Activated naive CD4-positive, alpha-beta T cell treated with anti-CD3 and anti-CD28 coated beads, Interleukin-2, amount 50 U/mL, for 16 hours (primary cell): ENCODE data around the gene EMILIN3.

ENCODE experiments used
- DNase-seq: peaks from one replicate; pipeline ENCODE4 v3.0.0-alpha.2; 2020

Gene EMILIN3

GRCh38 chr20:41366546-41367392 is at the start of gene EMILIN3:
Gene EMILIN3, minus strand, starts transcription at chr20:41366818. Its CDS starts 184 bp downstream, at chr20:41366634.
- no peak for DNase-seq

DNA sequence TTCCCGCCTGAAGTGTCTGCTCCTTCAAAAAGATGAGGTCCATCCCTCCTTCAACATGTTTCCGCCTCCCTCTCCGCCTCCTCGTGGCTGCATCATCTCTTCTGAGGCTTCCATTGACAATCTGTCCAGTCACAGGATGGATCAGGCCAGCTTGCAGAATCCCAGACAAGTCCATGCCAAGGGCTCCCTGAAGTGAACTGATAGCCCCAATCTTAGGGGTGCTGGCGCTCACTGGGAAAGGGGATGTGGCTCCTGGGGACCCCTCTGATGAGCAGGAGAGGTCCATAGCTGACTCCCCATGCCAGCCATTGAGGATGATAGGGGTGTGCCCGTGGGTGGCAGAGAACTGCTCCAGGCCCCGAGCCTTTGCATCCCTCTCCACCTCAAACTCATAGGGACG is 48.6 kb upstream of the EMILIN3 start:
- no peak for DNase-seq

- no peak for DNase-seq
These were observed 46.6 kb upstream of the EMILIN3 start for GRCh38 chr20:41413169-41413568.

DNA sequence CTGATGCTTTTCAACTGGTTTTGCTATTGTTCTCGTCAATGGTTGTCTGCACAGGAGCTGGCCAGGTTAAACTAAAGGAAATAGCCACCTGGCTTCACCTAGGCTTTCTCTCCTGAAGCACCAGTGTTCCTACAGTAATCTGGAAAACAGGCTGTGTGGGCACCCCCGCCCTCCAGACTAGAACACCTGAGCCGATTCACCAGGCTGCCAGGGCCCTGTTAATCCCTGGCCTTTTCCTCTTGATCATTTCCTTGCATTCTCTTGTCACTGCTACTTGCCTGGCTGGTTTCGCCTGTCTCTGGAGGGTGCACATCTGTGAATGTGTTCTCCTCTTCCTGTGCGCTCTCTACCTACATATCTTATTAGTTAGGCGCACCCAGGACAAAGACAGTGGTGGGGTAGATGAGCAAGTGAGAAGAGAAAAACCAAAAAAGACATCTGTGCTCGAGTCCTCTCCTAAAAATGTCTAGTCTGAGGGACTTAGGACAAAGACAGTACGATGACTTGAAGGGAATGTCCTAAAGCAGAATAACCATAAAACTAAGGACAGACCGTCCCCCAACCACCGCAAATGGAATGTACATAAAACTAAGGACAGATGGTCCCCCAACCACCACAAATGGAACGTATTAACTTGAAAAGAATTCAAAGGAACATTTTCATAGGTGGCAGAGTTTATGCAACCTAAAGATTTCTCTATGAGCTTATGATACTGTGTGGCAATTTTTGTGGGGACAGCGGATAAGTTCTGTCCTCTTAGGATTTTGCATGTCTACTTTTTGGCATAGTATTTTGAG is 45.9 kb upstream of the EMILIN3 start:
- no peak for DNase-seq

GRCh38 chr20:41411391-41411847 is 44.8 kb upstream of the EMILIN3 start:
- no peak for DNase-seq

DNA sequence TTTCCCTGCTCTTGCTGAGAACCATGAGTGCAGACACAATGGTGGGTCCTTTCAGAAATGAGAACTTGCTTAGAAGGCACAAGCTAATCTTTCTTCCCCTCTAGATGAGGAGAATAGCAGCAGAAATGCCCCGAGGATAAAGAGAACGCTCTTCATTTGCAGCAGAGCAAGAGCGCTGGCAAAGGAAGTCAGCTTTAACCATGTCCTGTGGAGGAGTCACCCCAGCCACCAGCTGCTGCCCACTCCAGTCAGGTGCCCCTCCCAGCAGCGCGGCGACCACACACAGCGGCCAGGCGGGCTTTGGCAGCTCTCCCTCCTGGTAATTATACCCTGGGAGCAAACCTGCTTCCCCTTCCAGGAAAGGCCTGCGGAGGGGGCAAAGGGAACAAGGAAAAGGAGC is 42.4 kb upstream of the EMILIN3 start:
- no peak for DNase-seq

DNA sequence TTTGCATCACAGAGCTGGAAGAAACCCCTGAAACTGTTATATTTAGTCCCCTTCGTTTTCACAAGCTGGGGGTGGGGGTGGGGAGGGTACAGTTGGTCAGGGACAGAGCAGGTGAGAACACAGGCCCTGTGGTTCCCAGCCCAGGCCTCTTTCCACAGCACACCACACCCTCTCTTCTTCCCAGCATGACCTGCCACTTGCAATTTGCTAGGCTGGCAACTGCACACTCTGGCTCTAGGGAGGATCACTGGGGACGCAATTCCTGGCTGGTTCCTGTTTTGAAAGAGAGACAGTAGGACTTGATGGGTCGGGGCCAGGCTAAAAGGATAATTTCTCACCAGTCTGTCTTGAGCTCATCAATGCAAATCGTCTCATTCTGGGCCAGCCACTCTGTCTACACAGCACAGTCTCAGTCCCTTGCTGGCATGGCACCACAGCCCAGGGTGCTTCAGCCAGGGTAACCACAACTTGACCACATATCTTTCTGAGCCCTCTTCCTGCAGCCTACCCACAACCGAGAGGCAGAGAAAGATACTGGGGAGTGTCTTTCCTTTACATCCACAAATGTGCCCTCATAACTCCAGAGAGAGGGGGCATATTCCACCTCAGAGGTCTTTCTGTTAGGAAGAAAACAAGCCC is 41.7 kb upstream of the EMILIN3 start:
- no peak for DNase-seq

- no peak for DNase-seq
These were observed 41.0 kb upstream of the EMILIN3 start for GRCh38 chr20:41407607-41408006.

DNA sequence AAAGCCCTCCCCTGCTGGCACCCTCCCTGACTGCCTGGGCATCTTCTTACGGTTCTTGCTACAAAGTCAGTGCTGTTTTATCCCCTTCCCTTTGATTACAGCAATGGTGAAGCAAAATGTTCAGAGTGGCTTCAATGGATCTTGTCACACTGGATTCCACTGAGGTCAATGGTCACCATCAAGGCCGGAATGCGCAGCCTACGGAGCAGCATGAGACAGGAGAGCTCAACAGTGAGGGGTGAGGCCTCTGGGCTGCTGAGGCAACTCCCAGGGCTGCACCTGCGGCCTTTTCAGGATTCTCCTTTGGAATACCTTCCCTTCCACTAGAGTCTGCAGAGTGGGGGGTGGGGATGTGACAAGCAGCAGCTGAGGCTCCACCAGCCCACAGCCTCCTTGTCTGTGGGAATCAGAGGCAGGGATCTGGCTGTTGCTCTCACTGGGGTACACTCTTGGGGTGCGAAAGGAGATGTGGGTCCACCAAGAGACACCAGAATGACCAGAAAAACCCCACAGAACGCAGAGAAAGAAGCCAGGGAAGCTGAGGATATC is 40.4 kb upstream of the EMILIN3 start:
- no peak for DNase-seq

GRCh38 chr20:41406353-41406752 is 39.7 kb upstream of the EMILIN3 start:
- DNase-seq, result no peak

DNA sequence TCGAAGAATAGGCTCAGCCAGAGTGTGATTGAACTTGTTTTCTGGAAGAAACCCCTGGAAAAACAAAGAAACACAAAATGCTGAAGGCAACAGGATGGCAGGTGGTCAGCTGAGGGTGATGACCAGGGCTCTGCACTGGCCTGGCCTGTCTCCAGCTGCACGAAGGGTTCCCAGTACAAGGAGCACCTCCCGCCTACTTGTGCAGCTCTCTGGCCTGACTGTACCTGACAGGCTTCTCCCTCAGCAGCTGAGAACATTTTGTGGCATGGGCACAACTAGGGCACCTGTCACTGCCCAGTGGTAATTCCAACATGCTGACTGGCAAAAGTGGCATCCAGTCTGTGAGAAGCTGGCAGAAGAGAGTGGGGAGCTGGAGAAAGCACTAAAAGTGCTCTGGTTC is 38.8 kb upstream of the EMILIN3 start:
- no peak for DNase-seq

- DNase-seq, result no peak
These were observed 37.0 kb upstream of the EMILIN3 start for GRCh38 chr20:41403604-41404003.

GRCh38 chr20:41398408-41398807 is 31.8 kb upstream of the EMILIN3 start:
- DNase-seq, result no peak

DNA sequence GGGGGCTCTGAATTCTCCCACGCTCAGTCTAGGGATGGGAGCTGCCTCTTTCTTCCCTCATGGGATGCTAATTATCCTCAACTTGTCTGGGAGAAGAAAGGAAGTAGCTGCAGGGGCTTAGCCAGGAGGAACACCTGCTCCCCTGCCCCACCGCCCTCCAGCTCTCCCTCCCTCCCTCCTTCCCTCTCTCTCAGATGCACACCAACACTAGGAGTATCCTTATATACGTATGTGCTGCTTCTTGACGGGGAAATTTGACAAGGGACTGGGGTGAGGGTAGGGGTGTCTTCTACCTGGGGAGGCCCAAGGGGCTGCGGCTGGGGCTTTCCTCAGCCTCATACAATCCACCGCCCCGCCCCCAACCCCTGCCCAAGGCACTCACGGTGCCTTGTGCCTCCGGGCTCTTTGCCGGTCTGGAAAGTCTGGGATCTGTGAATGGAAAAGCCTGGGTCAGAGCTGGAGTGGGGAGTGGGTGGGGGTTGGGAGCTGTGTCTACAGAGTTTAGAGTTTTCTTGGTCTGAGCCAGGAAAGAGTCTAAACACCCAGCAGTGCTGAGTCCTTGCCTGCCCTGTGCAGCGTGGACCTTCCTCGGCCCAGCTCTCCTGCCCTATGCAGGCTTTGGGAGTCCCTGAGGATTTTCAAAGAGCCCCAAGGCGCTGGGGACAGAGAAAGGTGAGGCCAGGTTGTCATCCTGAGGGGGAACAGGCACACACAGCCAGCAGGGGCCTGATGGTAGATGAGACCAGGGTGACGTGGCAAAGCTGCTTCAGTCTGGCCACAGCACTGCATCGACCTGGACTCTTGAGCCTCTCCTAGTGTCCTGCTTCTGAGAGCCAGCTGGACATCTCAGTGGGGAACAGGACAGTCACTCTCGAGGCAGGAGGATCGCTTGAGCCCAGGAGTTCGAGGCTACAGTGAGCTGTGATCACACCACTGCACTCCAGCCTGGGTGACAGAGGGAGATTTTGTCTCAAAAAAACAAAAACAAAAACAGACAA is 29.3 kb upstream of the EMILIN3 start:
- no peak for DNase-seq

DNA sequence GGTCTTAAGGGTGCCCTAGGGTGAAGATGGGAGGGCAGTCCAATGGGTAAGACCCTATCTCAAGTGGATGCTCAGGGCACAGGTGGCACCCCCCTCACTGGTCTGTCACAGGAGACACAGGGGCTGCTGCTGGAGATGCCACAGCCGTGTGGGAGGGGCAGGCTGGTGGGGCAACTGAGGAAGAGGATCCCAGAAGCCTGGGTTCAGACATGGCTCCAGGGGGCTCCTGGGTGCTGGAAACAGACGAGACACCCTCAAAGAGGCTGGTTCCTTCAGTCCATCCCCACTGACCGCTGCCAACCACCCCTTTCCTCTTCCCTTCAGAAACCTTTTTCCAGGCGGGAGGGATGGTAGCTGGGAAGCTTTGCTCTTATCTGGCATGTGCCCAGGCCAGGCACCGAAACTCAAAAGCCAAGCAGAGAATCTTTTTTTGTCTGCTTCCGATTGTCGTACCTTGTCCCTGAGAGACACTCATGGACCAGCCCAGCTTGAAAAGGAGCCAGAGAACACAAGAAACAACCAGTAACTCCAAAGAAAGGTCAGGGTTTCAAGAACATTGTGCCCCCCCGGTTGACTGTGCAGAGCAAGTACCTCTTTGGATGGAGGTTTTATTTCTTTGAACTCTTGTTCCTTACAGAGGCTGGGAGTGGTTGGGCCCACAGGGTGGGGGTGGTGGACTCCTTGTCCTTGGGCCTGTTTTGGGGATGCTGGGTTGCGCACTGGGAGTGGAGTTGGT is 28.5 kb upstream of the EMILIN3 start:
- DNase-seq, result no peak

- no peak for DNase-seq
These were observed 27.5 kb upstream of the EMILIN3 start for GRCh38 chr20:41394081-41394480.

DNA sequence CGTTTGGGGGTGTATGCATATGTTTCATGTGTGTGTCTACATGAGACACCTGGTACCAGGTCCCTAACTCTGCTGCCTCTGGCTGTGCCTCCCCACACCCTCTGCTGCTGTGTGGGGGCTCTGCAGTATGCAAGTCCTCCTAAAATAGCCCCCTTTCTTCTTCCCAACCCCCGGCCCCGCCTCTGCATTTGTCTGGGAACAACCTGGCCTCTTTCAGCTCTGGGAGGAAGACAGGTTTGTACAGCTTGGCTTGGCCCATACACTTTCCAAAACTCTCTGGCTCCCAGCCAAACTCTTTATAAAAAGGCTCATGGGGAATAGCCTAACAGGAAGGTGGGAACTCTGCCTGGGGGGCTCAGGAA is 27.1 kb upstream of the EMILIN3 start:
- no peak for DNase-seq

GRCh38 chr20:41392871-41393704 is 26.5 kb upstream of the EMILIN3 start:
- DNase-seq, result no peak

GRCh38 chr20:41392295-41392694 is 25.7 kb upstream of the EMILIN3 start:
- no peak for DNase-seq

DNA sequence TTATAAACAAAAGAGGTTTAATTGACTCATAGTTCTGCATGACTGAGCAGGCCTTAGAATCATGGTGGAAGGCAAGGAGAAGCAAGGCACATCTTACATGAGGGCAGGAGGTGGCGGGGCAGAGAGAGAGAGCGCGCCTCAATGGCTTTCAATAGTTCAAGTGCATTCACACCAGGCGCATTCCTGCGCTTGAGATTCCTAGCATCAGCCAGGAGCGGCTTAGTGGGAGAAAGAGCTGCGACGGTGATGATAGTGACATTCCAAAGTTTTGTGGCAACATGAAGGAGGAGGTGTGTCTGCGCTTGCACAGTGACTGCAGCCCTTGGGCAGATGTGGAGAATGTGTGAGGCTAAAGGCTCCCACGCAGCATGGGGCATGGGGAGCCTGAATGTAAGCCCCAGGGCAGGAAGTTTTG is 25.0 kb upstream of the EMILIN3 start:
- no peak for DNase-seq
